Heart left ventricle (tissue), 13 donors: ENCODE data around the gene MLN.

Source experiments
- POLR2A ChIP-seq, 2 donors: fragments of 450-650 bp; IDR thresholded peaks; one replicate each; pipeline ENCODE4 v1.6.1; 2017; ENCODE audit warnings: antibody characterized with exemption in 2 of 2, mild to moderate bottlenecking in 2 of 2, moderate library complexity in 2 of 2
- TF ChIP-seq, protein P1 (sequence below), 12 donors: fragments of 200-600 bp; sonication (generic) in 4 of 12; IDR thresholded peaks; one replicate each; pipeline versions ENCODE4 v1.5.0 to v1.8.0; 2018 to 2022; ENCODE audit warnings: antibody characterized with exemption in 12 of 12, mild to moderate bottlenecking in 5 of 12
- donor health status: ischemic (EF 13 %, LVEDD 7.1; RV severe dilation, severe dysfunction).
- donor health status: DM: no; HTN: yes; CAD: no.
- donor health status: DM: no; HTN: no; CAD: no.
- donor health status: ischemic (EF 25% LVEDD 6.9; RV normal size, moderate dysfunction).
- donor health status: ischemic (EF 25% LVEDD 5.7; RV mildly dilated, moderate dysfunction).
- donor health status: ischemic (EF 35%, LVEDD 5.7; RV mildly dilated, moderate dysfunction).
- donor health status: nonischemic (EF 11% LVEDD 7.7; RV severe dilation, severe dysfunction).
- donor health status: DM: yes; HTN: yes; CAD: no.
- donor health status: PGD.
- donor health status: ischemic (EF 29% LVEDD 5.4; RV normal size, mild dysfunction).
- donor health status: nonischemic (EF 23%, LVEDD 6.1; RV moderate dilation, normal function).

- TF ChIP-seq POLR2A (IDR thresholded peaks at IDR 0.05), result no peak
- TF ChIP-seq, protein P1, sequence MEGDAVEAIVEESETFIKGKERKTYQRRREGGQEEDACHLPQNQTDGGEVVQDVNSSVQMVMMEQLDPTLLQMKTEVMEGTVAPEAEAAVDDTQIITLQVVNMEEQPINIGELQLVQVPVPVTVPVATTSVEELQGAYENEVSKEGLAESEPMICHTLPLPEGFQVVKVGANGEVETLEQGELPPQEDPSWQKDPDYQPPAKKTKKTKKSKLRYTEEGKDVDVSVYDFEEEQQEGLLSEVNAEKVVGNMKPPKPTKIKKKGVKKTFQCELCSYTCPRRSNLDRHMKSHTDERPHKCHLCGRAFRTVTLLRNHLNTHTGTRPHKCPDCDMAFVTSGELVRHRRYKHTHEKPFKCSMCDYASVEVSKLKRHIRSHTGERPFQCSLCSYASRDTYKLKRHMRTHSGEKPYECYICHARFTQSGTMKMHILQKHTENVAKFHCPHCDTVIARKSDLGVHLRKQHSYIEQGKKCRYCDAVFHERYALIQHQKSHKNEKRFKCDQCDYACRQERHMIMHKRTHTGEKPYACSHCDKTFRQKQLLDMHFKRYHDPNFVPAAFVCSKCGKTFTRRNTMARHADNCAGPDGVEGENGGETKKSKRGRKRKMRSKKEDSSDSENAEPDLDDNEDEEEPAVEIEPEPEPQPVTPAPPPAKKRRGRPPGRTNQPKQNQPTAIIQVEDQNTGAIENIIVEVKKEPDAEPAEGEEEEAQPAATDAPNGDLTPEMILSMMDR (IDR thresholded peaks at IDR 0.05), result no peak
These were observed 21.2 kb downstream of the MLN start for GRCh38 chr6:33782561-33782960.
